Activated CD4-positive, alpha-beta T cell treated with anti-CD3 and anti-CD28 coated beads for 48 hours (primary cell): ENCODE data around the gene DPH6.
"Not testable (repeated sequence)": the region's sequence is repeated elsewhere in the genome, so short reads cannot be mapped to it uniquely, and the experiment has no call there.

Experiments
- DNase-seq: peaks from one replicate; pipeline ENCODE4 v3.0.0-alpha.2; 2020

DPH6 gene

DNA sequence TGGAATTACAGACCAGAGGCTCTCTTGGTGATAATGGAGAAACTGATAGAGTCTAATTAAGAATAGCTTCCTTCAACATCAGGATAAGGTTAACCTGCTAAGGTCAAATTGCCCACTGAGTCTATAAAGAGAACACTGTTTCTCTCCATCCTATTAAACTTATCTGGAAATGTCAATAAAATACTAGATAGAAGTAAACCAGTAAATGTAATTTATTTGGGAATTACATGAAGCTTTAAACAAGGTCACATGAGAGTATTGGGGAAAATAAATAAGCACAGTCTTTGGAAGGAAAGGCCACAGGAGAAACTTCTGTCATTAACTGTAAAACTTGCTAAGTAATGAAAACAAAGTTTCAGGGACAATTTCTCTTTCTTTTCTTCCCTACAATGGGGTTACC, 118.5 kb downstream of the DPH6 start:
- DNase-seq, result no peak

DNA sequence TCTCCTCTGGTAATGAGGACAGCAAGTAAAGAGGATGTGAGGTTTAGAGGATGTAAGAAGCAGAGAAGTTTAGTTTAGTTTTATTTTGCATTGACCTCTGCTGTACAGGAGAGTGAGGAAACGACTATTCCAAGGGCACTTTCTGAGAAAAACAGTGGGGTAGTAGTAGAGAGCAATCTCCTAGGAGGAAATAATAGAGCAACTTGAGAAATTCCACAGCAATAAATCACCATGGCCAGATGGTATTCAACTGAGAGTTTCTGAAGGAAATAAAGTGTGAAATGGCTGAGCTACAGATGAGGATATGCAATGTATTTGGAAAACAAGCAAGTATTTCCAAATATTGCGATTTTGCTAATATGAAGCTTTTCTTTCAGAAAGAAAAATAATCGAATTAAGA, 118.9 kb downstream of the DPH6 start:
- no peak for DNase-seq

DNA sequence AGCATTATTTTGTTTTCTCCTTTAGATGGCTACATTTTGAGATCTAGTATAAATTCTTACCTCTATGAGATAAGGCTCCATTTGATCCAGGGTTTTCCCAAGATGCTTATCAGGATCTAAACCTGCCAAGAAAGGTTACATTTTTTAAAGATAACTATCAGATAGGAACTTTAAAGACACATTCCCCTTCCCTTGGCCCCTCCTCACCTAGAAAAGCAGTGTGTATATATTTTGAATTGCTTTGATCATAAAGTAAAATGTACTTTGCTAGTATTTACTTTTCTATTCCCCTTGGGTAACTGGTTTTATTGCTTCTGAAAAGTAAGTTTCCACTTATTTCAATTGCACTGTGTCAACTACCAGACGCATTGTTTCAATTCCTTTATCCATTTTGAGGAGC, 135.2 kb downstream of the DPH6 start:
- DNase-seq, result no peak

DNA sequence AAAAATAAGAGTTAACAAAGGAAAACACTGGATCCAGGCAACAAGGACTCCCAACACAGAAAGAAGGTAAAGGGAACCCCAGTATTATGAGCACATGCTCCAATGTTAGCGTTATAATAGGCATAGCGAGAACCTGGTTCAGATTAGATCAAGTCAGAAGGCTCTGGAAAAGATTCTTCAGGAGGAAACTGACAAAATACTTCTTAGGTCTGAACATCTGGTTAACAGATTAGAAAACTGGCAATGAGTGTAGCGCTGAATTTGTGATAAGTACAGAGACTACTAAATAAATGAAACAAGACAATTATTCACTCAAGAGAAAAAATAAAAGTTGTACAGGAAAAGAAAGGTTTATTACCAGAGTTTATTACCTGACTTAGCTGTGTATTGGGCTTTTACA, 146.1 kb downstream of the DPH6 start:
- DNase-seq, result no peak

DNA sequence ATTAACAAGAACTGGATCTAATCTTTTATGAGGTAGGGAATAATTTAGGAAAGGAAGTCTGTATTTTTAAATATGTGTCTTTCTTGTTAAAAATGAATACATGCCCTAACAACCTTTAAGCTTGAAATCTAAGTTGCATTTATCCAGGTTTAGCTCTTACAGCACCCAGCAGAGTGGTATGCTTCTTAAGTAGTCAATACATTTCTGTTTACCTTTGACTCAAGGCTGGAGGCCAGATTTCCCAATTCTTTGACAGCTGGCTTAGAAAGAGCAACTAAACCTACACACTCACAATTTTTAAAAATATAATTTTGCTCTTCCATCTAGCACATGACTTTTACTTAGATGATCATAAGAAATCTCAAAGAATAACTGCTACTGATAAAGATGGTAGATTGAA, 148.9 kb downstream of the DPH6 start:
- DNase-seq, result no peak

DNA sequence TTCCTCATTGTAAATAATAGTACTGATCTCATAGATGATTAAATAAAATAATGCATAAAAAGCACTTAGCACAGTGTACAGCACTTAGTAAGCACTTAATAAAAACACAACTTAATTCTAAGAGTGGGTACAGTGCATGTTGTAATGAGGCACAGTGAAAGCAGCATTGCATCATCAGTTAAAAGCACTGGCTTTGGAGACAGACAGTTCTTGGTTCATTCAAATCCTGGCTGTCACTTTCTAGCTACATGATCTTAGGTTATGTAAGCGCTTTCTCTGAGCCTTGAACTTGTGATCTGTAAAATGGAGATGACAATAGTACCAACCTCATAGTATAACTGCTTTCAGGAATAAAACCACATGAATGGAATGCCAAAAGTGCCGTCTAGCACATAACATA, 151.5 kb downstream of the DPH6 start:
- DNase-seq, result no peak

DNA sequence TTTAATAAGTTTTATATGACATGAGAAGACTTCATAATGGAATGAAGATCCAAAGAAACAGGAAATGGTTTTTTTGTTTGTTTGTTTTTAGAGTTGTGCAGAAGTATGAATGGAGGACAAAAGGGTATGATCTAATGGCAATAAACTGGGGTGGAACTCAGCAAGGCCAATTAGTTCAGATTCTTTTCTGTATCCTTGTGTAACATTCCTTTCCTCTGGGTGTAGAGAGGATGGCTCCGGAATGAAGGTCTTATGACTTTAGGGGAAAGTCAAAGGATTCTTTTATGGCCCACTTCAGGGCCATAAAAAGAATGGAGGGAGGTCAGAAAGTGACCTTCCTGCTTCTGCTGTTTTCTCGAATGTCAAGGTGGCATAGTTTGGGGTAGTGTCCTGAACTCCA, 152.6 kb downstream of the DPH6 start:
- DNase-seq, result no peak

DNA sequence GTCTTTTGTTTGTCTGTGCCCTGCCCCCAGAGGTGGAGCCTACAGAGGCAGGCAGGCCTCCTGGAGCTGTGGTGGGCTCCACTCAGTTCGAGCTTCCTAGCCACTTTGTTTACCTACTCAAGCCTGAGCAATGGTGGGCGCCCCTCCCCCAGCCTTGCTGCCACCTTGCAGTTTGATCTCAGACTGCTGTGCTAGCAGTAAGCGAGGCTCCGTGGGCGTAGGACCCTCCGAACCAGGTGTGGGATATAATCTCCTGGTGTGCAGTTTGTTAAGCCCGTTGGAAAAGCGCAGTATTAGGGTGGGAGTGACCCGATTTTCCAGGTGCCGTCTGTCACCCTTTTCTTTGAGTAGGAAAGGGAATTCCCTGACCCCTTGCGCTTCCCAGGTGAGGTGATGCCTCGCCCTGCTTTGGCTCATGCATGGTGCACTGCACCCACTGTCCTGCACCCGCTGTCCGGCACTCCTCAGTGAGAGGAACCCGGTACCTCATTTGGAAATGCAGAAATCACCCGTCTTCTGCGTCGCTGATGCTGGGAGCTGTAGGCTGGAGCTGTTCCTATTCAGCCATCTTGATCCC, 154.5 kb downstream of the DPH6 start:
- DNase-seq, result not testable (repeated sequence)

DNA sequence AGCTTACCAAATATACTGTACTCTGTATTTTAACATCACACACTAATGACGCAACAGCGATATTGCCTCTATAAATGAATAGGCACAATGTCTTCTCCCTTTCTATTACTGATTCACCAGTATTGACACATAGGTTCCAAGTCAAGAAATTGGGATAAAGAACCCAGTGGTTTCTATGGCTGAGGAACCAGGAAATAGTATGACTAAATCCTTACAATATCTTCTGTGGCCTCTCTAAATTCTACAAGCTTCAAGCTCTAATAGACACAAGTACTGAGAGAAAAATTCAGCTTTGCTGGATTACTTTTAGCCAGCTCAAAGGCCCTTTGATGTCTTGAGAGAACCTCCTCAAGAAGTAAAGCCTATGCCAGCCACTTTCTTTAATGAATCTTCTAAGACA, 162.5 kb downstream of the DPH6 start:
- DNase-seq, result no peak

DNA sequence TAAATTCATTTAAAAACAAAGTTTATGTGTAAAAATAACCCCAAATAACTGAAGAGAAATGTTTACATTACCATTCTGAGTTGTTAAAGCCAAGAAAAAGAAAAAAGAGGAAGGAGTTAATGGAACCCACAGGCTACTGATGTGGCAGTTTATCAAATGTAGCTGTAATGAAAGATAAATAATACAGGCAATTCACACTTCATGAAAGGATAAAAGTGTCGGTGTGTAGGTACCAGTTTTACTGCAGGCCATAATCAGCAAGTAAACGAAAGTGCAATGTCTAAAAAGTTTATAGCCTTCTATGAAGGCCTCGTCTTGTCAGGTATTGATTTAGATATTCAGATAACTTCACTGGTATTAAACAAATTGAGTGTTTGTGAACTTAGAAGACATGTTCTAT, 164.6 kb downstream of the DPH6 start:
- DNase-seq, result no peak

DNA sequence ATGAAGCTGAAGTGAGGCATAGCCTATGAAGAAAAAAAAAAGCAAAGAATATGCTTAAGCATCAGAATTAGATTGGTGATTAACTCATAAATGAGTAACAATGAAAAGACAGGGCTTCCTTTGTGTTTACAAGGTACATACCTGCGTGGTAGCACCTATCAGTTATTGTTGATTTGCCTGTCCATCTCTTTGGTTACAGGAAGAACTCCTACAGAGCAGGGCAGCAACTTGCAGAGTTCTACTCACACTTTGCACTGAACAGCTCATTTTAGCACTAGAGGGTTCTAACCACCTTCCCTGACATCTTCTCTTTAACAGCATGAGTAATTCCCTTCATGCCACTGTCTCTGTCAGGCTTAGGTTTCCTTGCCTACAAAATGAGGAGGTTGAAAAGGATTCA, 166.0 kb downstream of the DPH6 start:
- no peak for DNase-seq

DNA sequence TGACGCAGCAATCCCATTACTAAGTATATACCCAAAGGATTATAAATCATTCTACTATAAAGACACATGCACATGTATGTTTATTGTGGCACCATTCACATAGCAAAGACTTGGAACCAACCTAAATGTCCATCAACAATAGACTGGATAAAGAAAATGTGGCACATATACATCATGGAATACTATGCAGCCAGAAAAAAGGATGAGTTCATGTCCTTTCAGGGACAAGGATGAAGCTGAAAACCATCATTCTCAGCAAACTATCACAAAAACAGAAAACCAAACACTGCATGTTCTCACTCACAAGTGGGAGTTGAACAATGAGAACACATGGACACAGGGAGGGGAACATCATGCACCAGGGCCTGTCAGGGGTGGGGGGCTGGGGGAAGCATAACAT, 167.5 kb downstream of the DPH6 start:
- not testable (repeated sequence) for DNase-seq

DNA sequence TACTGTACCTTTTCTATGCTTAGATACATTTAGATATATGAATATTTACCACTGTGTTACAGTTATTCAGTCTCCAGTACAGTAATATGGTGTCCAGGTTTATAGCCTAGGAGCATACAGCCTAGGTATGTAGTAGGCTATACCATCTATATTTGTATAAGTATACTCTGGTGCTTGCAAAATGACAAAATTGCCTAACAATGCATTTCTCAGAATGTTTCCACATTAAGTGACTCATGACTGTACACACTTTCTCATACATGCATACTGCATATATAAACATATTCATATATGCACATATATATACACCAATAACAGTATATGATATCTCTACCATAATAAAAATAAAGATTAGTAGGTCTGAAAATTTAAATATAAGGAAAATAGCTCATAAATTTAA, 169.3 kb downstream of the DPH6 start:
- DNase-seq, result no peak

DNA sequence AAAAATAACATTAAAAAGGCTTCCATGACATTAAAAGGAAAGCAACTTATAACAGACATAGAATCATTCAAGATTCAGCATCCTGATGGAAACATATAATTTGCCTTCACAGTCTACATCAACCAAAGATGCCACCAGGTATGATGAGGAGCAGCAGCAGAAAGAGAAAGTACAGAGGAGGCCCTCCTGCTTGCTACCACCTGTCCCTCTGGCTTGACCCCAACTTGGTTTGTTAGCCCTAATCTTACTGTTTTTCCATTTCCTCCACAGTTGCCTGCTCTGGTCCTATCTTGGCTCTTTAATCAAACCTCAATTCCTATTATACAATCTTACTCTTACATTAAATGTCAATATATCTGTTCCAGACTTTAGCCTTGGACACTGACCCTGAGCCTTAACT, 171.3 kb downstream of the DPH6 start:
- DNase-seq, result no peak

DNA sequence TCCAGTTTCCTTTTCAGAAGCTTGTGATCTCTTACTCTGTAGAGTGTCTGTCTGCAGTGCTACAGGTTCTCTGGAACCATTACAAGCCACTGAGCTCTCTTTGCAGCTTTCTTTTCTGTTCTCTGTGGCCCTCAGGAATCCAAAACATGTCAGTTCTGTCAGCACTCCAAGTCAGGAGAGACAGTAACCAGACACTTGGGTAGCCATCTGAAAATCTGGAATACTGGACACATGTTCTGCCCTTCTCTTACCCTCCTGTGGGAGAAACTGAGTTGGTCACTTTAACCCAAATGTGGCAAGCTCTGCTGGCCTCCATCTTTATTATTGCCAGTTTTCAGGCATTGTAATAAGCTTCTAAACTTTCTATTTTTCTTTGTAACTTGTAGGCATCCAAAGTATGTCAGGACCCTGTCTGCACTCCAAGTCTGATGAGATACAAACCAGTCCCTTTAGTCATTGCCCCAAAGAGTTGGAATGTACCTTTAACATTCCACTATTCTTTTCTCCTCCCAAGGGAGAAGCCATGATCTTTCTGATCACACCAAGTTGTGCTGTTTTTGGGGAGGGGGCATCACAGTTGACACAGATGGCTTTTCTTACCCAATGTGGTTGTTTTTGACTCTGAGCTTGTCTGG, 183.7 kb downstream of the DPH6 start:
- no peak for DNase-seq

DNA sequence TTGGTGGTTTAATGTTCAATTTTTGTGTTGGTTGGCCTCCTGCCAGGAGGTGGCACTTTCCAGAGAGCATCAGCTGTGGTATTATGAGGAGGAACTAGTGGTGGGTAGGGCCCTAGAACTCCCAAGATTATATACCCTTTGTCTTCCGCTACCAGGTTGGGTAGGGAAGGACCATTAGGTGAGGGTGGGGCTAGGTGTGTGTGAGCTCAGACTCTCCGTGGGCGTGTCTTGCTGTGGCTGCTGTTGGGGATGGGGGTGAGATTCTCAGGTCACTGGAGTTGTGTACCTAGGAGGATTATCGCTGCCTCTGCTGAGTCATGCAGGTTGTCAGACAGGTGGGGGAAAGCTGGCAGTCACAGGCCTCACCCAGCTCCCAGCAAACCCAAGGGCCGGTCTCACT, 187.1 kb downstream of the DPH6 start:
- DNase-seq, result no peak

DNA sequence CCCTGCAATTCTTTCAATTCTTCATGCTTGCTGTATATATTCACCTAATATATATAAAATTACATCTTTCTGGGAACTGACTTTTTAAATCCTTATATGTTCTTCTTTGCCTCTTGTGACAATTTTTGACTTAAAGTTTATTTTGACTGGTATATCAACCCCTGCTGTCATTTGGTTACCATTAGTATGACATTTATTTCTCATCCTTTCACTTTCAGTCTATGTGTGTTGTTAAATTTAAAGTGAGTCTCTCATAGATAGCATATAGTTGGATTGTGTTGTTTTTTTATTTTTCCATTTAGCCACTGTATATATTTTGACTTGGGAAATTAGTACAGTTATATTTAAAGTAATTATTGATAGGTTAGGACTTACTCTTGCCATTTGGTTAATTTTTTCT, 194.9 kb downstream of the DPH6 start:
- DNase-seq, result no peak

DNA sequence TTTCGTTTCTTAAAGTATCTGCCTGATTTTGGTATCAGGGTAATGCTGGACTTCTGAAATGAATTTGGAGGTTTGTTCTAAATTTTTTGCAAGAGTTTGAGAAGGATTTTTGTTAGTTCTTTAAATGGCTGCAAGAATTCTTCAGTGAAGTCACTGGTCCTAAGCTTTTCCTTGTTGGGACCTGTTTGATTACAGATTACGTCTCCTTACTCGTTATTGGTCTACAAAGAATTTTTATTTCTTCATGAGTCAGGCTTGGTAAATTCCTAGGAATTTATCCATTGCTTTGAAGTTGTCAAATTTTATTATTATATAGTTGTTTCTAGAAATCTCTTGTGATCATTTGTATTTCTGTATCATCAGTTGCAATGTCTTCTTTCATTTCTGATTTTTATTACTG, 196.0 kb downstream of the DPH6 start:
- no peak for DNase-seq

DNA sequence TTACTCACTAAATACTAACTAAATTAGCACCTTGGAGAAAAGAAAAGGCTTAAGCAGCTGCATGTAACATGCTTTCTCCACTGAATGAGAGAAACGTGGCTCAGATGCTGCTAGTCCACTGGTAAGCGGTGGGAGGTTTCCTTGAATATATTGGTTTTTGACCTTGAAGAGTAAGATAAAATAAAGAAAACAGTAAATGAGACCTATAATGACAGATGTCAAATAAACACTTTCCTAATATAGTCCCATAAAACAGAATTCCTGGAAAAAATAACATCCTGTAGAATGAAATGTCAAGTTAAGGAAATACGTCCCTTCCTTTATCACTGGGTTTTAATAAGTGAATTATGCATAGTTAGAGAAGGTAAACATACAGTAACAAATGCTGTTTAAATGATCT, 215.0 kb downstream of the DPH6 start:
- DNase-seq, result no peak

DNA sequence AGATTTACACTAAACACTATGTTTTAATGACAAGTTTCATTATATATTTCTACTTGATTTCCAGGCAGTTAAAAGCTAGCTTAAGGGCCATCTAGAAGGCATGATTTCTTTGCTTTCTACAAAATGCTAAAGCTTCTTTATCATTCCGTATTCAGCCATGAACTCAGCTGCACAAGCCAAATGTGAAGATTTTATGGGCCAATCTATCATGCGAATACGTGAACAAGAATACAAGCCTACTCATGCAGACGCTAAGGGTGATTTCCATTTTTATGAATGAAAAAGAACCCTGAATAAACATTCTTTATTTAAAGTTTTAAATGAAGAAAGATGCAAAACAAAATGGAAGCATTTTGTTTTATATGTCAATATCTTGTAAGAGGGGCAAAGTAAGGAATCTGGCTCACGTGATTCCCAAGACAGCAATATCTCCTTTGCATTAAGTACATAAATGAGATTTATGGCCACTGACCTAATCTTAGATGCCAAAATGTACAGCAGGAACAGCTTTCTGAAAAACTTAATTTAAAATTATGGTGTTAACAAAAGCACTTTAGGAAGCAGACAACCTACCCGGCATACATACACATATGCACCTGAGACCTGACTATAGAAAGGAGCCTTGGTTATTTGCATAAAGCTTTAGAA, 215.8 kb downstream of the DPH6 start:
- no peak for DNase-seq

DNA sequence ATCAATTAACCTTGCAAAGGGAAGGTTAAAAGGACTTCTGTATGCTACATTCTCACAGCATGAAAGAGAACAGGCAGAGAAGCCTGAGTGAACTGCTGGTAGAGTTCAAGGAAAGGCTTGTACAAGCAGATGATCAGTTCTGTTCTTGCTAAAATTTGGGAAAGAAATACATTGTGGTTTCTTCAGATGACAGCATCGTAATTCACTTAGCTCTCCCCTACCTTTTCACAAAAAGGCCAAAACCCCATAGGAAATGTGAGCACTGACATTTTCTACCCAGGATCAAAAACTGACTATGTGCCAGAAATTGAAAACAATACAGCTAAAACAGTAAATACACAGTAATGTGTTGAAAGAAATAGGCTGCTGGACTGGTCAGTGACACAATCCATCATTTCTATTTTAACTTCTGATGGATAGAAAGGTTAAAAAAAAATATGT, 216.4 kb downstream of the DPH6 start:
- no peak for DNase-seq

DNA sequence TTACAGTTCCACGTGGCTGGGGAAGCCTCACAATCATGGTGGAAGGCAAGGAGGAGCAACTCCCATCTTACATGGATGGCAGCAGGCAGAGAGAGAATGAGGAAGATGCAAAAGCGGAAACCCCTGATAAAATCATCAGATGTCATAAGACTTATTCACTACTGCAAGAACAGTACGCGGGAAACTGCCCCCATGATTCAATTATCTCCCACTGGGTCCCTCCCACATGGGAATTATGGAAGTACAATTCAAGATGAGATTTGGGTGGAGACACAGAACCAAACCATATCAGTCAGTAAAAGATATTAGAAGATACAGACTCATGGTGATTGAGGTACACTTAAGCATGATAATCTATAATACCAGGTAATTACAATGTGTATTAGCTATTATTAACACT, 217.1 kb downstream of the DPH6 start:
- not testable (repeated sequence) for DNase-seq

DNA sequence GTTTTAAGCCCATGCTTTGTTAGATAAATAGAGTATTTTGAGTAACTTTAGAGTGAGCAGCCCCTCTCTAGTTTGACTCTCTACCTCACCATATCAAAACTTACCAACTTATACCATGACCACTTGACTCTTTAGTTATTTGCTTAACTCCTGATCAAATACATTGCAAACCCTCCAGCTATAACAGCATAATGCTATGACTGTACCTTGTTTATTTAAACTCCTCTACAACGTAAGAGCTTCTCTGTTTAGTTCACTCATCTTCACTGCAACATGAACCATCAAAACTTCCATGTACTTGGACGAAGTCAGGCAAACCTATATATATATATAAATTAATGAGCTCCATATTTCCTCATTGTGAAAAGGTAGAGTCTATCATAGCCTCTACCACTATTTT, 218.2 kb downstream of the DPH6 start:
- DNase-seq, result no peak

DNA sequence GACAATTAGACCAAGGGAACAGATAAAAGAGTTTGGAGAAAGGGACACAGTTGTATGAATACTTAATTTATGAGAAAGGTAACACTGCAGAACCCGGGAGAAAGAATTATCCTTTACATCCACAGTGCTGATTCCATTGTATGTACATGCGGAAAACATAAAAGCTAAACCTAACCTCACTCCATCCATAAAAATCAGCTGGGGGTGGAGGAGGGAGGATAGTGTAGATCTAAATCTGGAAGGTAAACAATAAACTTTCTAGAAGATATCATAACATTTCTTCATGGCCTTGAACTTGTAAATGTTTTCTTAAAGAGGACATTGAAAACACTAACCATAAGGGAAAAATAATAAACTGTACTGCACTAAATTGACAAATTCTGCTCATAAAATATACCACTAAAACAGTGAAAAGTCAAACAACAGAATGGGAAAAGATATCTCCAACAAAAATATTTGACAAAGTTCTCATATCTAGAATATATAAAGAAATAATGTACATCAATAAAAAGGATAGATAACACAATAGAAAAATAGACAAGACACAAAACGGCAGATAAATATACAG, 220.5 kb downstream of the DPH6 start:
- DNase-seq, result no peak

DNA sequence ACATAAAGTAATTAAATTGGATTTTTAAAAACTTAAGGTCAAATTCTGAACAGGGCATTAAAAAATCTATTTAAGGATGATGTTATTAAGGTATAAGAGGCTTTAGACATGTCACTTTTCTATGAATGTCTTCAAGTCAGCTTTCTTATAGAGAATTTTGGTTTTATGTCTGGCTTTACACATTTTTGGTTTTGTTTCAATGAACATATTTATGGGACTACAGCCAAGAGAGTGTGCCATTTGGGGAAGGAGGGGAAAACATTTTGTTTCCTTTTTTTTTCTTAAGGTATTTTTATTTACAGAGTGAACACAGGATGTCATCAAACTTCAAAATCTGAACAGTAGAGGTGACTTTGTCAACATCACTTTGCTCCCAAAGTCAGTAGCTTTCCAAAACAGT, 222.8 kb downstream of the DPH6 start:
- no peak for DNase-seq
